HG03159 (cell line): ENCODE data around the gene GRK2.
A peak's percentile ranks its signal among the peaks of the same experiment; 100 is the strongest.

Experiments used
- ATAC-seq: cut with Tn5 transposase; IDR thresholded peaks from one replicate; pipeline ENCODE4 v1.9.1; 2021; ENCODE audit warnings: mild to moderate bottlenecking, moderate library complexity; ENCODE audit not compliant: unreplicated experiment

GRK2 gene

GRCh38 chr11:67280788-67281551, 14.7 kb downstream of the GRK2 start:
- no peak for ATAC-seq

DNA sequence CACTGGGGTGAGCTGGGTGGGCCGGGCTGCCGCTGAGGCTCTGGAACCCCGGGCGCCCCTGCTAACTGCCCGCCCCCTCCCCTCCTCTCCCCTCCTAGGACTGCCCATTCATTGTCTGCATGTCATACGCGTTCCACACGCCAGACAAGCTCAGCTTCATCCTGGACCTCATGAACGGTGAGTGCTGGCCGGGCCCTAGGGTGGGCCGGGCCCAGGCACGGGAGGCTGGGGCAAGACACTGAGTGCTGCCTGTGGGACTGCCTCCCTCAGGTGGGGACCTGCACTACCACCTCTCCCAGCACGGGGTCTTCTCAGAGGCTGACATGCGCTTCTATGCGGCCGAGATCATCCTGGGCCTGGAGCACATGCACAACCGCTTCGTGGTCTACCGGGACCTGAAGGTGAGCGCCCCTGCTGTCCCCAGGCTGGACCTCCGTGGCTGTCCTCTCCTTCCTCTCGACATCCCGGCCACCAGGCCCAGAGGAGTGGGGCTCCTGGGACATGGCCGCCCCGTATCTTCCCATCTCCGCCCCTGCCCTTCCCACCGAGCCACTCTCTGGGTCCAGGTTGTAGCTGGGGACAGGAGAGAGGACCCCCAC, 15.4 kb downstream of the GRK2 start:
- ATAC-seq = no peak

- ATAC-seq = no peak
Observed at GRCh38 chr11:67282155-67282875, 16.0 kb downstream of the GRK2 start.

GRCh38 chr11:67282876-67283371, 16.7 kb downstream of the GRK2 start:
- no peak for ATAC-seq

- ATAC-seq = no peak
Observed at GRCh38 chr11:67283481-67283963, 17.2 kb downstream of the GRK2 start.

DNA sequence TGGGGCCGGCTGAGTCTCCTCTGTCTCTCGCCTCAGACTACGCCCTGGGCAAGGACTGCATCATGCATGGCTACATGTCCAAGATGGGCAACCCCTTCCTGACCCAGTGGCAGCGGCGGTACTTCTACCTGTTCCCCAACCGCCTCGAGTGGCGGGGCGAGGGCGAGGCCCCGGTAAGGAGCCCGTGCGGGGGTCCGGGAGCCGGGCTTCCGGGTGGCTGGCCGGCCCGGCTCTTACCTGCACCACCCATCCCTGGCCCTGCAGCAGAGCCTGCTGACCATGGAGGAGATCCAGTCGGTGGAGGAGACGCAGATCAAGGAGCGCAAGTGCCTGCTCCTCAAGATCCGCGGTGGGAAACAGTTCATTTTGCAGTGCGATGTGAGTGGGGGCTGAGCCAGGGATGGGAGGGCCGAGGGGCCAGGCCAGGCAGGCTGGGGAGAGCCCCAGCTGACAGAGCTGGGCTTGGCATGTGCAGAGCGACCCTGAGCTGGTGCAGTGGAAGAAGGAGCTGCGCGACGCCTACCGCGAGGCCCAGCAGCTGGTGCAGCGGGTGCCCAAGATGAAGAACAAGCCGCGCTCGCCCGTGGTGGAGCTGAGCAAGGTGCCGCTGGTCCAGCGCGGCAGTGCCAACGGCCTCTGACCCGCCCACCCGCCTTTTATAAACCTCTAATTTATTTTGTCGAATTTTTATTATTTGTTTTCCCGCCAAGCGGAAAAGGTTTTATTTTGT, 18.7 kb downstream of the GRK2 start:
- no peak for ATAC-seq

- no peak for ATAC-seq
Observed at GRCh38 chr11:67285541-67286498, 19.5 kb downstream of the GRK2 start.

DNA sequence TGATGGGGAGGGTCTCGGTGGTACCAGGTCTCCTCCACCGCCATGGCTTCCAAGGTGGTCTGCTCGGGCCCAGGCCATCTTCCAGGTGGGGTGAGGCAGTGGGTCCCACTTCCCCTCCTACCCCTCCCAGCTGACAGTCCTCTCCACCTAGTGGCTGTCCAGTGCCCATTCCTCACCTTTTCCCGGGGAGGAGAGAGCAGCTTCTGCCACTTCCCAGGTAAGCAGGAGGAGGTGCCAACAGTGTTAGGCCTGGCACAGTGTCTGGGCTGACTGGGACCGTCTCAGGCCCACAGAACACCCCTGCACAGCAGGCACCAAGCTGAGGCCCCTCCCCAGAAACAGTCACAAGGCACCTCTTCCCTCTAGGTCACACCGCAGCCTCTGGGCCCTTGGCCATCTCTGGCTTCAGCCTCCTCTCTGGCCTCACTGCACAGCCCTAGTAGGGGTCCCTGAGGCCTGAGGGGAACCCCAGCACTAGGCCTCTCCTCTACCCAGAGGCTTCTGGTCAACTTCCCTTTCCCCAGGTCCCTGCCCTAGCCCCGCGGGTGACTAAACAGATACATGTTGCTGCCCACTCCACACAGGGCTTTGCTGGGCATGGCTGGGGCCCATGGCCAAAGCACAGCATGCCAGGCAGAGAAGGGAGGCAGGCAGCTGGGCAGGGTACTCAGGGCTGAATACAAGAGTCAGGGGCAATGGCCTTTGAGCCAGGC, 20.5 kb downstream of the GRK2 start:
- no peak for ATAC-seq

DNA sequence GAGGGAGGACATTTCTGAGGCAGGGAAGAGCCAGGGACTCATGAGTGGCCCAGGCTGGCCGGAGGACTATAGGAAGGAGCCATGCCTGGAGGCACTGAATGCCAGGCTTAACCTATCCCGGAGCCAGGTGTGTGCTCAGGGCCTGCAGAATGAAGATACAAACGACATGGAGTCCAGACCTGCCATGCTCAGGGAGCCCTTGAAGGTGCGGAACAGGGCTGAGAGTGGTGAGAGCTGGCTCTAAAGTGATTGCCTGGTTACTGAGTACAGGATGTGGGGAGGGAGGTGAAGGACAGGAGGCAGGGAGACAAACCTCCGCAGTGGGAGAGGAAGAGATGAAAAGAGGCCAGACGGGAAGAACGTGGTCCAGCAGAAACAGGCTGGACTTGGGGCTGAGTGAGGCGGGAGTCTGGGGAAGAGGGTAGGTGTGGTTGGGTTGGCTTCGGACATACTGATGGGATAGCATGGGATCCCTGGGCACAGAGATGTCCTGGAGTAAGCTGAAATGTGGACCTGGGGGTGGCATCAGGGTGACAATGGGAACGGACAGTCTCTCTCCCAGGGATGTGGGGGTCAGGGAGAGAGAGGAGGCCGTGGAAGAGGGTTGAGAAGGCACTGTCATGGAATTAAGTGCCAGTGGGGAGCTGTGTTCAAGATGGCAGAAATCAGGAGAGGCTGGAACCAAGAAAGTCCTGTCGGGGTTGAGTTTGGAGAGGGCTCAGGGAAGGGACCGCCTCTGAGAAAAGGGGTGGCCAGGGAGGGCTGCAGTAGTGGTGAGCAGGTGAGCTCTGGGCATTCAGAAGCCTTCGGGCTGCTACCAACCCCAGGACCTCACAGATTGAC, 21.3 kb downstream of the GRK2 start:
- ATAC-seq = no peak

DNA sequence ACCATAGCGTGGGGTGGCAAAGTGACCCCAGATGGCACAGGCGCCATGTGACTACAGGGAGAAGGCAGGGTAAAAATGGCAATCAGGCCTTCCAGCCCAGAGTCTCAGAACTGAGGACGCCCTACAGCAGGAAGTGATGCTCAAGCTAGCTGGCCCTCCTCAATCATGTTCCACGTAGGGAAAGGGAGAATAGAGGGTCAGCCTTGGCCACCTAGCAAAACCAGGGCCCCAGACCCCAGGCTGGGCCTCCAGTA, 21.9 kb downstream of the GRK2 start:
- no peak for ATAC-seq

- peak; percentile 58 for ATAC-seq
Observed at GRCh38 chr11:67288452-67289225, 22.4 kb downstream of the GRK2 start.

GRCh38 chr11:67289226-67289650, 23.0 kb downstream of the GRK2 start, which contains the start of gene ANKRD13D:
Gene ANKRD13D (plus strand): TSS chr11:67289303. CDS start chr11:67289461, 158 bp downstream.
- peak; percentile 42 for ATAC-seq

DNA sequence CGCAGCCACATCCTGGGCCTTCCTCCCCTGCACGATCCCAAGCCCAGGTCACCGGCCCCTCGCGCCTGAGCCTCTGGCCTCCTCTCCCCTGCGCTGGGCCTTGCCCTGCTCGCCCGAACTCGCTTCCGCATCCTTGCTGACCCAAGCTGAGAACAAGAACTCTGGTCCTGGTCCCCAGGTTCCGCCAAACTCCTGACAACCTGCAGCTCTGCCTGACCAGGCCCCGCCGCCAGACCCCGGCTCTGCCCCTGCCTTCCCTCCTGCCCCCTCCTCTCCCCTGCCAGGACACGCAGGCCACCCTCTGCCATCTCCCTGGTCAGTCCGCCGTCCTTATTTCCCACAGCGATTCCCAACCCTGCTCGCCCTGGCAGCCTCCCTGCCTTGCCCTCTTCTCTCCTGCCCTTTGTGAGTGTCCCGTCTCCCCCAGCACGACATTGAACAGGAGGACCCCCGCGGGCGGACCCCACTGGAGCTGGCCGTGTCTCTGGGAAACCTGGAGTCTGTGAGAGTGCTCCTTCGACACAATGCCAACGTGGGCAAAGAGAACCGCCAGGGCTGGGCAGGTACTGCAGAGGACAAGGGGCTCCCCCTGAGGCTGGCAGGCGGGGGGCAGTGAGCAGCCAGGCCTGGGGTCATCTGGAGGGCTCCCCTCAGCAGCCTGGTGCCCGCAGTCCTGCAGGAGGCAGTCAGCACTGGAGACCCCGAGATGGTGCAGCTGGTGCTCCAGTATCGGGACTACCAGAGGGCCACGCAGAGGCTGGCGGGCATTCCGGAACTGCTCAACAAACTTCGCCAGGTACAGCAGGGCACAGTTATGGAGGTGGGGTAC, 23.6 kb downstream of the GRK2 start:
- ATAC-seq = peak; percentile 0

GRCh38 chr11:67290801-67291200, 24.5 kb downstream of the GRK2 start:
- ATAC-seq = no peak

DNA sequence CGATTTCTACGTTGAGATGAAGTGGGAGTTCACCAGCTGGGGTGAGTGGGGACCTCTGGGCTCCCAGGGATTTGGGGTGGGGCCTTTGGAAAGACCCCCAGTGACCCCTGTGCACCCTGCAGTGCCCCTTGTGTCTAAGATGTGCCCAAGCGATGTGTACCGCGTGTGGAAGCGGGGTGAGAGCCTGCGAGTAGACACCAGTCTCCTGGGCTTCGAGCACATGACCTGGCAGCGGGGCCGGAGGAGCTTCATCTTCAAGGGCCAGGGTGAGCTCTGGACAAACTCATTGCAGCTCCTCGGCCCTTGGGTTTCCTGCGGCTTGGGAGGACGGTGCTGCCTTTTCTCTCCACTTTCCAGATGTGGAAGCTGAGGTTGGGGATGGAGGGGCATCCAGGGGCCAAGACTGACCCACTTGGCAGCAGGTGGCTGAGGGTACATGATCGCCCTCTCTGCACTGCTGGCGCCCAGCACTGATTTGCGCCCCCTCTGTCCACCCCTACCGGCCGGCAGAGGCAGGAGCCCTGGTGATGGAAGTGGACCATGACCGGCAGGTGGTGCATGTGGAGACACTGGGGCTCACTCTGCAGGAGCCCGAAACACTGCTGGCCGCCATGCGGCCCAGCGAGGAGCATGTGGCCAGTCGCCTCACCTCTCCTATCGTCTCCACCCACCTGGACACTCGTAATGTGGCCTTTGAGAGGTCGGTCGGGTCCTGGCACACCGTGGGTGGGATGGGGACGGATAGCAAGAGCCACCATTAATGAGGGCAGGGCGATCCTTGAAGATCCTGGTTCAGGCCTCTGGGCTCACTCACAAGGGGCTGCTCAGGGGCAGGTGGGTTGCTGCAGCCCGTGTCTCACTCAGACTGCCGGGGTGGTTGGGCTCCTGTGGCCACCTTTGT, 25.5 kb downstream of the GRK2 start:
- no peak for ATAC-seq

DNA sequence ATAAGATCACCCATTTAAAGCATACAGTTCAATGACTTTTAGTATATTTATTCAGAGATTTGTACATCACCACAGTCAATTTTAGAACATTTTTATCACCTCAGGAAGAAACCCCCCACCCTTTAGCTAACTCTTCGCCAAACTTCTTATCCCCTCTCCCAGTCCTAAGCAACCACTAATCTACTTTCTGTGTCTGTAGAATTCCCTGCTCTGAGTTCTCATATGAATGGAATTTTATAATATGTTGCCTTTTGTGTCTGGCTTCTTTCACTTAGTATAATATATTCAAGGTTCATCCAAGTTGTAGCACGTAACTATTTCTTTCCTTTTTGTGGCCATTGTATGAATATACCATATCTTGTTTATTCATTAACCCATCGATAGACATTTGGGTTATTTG, 26.4 kb downstream of the GRK2 start:
- no peak for ATAC-seq
